Measurements from ENCODE around the gene LEMD1.

- TF ChIP-seq EZH2 (IDR thresholded peaks at IDR 0.05) = no peak
- no peak for TF ChIP-seq CTCF (IDR thresholded peaks at IDR 0.05)
- TF ChIP-seq EZH2phosphoT487 (IDR thresholded peaks at IDR 0.05) = no peak
Measured at GRCh38 chr1:205429762-205430695, 8.2 kb upstream of the LEMD1 start.

Data from neural progenitor cell (in vitro differentiated cells).